Activated CD8-positive, alpha-beta memory T cell treated with anti-CD3 and anti-CD28 coated beads, Interleukin-2, amount 50 U/mL, for 1 hour (primary cell): Measurements from ENCODE around the gene CPT2.

Experiments used
- DNase-seq: peaks from one replicate; pipeline ENCODE4 v3.0.0-alpha.2; 2020; ENCODE audit errors: extremely low read depth

CPT2 gene

GRCh38 chr1:53196485-53197290, at the start of gene CPT2:
Gene CPT2, plus strand, starts transcription at chr1:53196824. Its CDS starts 120 bp downstream, at chr1:53196944.
- peak; percentile 76 for DNase-seq

GRCh38 chr1:53147174-53147573, 49.5 kb upstream of the CPT2 start:
- DNase-seq, result no peak

- no peak for DNase-seq
Measured at GRCh38 chr1:53148123-53148522, 48.5 kb upstream of the CPT2 start.

- DNase-seq, result no peak
Measured at GRCh38 chr1:53153752-53154151, 42.9 kb upstream of the CPT2 start.

- DNase-seq, result no peak
Measured at GRCh38 chr1:53154859-53155438, 41.7 kb upstream of the CPT2 start.

- DNase-seq, result no peak
Measured at GRCh38 chr1:53155534-53155933, 41.1 kb upstream of the CPT2 start.

- no peak for DNase-seq
Measured at GRCh38 chr1:53155945-53156344, 40.7 kb upstream of the CPT2 start.

- DNase-seq, result no peak
Measured at GRCh38 chr1:53156783-53157182, 39.8 kb upstream of the CPT2 start.

GRCh38 chr1:53158900-53159299, 37.7 kb upstream of the CPT2 start:
- no peak for DNase-seq

- DNase-seq, result no peak
Measured at GRCh38 chr1:53160924-53161378, 35.7 kb upstream of the CPT2 start.

- DNase-seq, result no peak
Measured at GRCh38 chr1:53162621-53163020, 34.0 kb upstream of the CPT2 start.

GRCh38 chr1:53163291-53163768, 33.3 kb upstream of the CPT2 start:
- no peak for DNase-seq

GRCh38 chr1:53165408-53165961, 31.1 kb upstream of the CPT2 start:
- DNase-seq, result no peak

GRCh38 chr1:53166366-53166765, 30.3 kb upstream of the CPT2 start:
- no peak for DNase-seq

- no peak for DNase-seq
Measured at GRCh38 chr1:53166912-53167311, 29.7 kb upstream of the CPT2 start.

GRCh38 chr1:53172426-53173128, 24.0 kb upstream of the CPT2 start:
- no peak for DNase-seq

GRCh38 chr1:53174971-53175913, 21.4 kb upstream of the CPT2 start:
- DNase-seq, result no peak

- DNase-seq, result no peak
Measured at GRCh38 chr1:53176452-53177208, 20.0 kb upstream of the CPT2 start.

GRCh38 chr1:53180226-53180625, 16.4 kb upstream of the CPT2 start:
- no peak for DNase-seq

GRCh38 chr1:53180951-53181350, 15.7 kb upstream of the CPT2 start:
- DNase-seq, result no peak
